Middle frontal gyrus (tissue), 1 donor: ENCODE measurements around the gene CRABP1.
A peak's percentile ranks its signal among the peaks of the same experiment; 100 is the strongest.

Experiments
- DNase-seq: peaks from one replicate; pipeline ENCODE4 v3.0.0-alpha.2; 2015; ENCODE audit warnings: low spot score; ENCODE audit errors: extremely low spot score

CRABP1 gene

DNA sequence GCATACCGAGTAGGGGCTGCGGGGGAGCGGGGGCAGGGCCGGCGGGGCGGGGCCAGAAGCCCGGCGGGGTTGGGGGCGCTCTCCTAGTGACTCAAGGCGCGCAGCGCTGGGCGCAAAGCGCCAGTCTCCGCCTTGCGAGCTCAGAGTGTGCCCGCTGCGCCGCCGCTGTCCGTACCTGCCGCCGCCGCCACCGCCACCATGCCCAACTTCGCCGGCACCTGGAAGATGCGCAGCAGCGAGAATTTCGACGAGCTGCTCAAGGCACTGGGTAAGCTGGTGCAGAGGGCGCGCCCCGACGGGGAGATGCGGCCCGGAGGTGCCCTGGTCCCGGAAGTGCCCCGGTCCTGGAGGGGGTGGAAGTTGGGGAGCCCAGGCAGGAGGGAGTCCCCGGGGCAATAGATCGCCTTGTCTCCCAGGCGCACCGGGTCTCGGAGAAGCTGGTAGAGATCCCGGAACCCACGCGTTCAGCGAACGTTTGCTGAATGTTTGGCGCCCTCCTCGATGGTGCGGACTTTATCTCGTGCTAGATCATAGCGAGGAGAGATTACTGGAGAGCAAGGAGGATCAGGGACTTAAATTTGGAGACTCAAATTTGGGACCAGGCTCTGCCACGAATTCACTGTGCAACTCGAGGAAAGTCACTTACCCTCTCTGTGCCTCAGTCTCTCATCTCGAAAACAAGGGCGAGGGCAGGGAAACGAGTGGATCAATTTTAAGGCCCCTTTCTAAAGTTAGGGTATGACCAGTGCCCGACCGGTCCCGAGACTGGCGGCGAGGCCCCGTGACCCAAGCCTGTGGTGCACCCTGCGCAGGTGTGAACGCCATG, at the start of gene CRABP1:
Gene CRABP1, plus strand, starts transcription at position 123 of the 826 bp plus-strand sequence. Its CDS starts 76 bp downstream, at position 199.
- DNase-seq, result no peak

DNA sequence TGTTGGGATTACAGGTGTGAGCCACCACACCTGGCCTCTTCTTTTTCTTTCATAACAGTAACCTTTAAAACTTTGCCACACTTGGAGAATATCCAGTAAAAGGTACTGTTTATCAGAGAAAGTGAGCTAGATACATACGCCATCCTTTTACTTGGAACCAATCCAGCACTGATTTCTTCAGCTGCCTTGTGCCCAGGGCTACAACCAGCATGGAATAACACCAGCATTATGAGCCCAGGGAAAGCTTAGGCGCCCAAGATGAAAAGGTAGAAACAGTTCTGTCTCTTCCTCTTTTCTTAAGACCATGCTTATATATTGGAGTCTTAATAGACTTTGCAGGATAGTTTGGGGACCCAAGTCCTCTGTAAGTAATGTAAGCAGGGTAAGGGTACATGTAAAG, 49.1 kb upstream of the CRABP1 start:
- no peak for DNase-seq

DNA sequence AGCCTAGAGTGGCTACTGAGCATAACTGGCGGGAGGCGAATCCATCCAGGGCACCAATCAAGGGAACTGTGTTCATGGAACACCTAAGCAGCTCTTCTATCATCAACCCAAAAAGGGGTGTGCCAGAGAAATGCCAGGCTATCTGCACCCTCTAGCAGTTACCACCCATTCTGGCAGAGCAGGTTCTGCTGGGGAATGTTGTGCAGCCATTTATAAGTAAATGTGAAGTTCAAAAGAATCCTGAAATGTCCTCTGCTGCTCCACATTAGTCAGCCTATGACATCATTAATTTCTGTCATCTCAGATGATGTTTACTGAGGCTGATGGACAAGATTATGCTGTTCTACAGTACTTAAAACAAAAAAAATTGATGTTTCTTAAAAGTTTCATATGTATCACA, 48.5 kb upstream of the CRABP1 start:
- DNase-seq, result no peak

DNA sequence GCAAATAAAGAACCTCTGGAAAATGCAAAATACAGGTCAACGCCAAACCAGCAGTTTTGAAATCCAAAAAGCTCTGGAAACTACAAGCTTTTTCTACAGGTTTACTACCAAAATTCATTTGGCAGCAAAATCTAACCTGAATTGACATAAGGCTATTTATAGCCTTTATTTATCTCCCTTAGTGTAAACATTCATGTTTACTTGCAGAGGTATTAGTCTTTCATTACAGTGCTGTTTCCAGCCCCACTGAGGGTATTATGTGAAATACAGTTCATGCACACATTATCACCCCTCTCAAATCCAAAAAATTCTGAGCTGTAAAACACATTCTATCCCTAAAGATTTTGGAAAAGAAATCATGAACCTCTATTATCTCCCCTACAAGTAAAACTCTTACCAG, 47.9 kb upstream of the CRABP1 start:
- DNase-seq, result no peak

DNA sequence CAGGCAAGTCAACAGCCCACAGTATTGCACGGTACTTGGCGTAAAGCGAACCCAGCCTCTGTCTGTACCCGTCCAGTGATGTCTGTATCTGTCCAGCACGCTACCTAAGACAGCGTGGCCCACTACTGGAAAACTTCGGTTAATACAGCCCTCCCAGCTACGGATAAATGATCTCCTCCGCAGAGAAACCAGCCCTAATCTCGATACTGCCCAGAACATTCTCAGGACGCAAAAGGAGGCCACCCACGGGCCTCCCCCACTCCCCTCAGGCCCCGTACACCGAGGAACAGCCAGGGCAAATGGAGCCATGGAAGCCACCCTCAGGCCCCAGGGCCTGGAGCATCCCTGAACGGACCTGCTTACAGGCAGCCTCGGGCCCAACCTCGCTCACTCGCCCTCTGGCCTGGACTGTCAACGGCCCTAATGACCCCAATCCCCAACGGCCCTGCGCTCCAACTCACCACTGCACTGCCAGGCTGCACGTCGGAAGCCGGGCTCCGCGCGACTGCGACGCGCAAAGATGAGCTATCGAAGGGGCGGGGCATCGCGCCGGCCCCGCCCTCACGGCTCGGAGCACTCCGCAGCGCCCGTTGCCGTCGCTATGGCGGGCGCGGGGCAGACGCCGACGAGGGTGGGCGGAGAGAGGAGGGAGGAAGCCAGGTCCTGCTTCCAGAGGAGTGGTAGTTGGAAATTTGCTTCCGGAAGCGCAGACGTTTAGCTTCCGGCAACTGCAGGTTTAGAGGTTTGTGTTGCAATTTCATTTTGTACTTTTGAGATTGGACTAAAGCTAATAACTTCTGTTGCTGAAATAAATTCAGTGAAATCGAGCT, 40.8 kb upstream of the CRABP1 start, which contains the start of gene SKIC8:
Gene SKIC8, minus strand, starts transcription at position 509 of the 830 bp plus-strand sequence. CDS start 3,923 bp downstream, outside the sequence.
- DNase-seq, result peak; percentile 87

DNA sequence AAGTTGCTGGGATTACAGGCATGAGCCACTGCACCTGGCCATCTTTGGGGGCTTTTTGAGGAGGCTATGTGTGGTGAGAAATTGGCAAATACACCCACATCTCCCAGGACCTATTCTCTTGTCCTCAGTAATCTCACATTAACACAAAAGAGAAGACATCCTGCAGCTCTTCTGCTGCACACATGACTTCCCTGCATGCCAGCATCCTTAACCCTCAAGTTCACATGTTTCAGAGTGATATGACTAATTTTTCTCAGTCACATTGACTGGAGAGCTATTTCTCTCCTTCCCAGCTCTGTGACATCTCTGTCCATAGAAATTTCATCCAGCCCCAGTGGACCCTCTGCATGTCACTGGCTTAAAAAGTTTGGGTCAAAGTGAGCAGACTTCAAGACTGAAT, 38.8 kb upstream of the CRABP1 start:
- DNase-seq, result no peak

DNA sequence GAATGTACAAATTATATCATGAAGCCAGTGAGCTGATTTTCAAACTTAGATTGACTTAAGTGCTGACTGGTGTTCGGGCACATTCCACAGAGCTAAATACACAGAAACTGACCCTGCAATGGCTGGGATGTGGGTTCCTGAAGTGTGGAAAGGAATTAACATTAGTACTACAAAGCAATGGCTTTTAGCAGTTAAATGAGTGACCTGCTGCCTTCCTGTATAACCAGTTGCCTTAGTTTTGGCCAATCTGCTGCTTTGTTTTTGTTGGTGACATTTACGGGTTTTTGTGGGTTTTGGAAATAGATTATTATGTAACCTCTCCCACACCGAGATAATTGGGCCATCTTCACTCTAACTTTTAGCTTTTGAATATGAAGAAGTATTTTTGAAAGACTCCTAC, 38.3 kb upstream of the CRABP1 start:
- no peak for DNase-seq

DNA sequence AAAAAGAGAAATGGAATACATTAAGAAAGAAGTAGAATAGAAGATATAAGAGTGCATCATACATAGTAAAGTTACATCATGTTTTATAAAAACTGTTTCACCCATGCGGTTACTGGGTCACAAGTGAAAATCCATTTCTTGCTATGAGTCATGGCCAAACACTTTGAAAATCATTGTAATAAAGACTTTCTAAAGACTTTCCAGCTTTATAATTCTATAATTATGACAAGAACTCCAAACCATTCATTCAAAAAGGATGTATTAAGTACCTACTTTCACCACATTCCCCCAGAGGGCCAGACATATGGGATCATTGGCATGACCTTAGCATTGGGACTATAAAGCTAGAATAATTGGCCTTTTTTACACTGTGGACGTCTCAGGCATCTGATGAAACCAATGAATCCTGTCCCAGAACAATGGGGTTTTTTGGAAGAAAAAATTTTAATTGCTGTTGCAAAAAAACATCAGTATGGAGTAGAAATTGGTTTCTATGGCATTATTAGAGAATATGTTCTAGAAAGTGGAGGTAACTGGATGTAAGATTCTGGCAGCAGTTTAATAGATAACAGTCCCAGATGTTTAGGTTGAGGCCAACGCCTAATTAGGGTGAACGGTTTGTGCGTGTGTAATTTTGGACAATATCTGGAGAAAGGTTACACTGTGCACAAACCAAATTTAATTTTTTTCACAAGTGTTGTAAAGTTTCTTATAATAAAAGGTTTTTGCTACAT, 37.4 kb upstream of the CRABP1 start:
- DNase-seq, result no peak

DNA sequence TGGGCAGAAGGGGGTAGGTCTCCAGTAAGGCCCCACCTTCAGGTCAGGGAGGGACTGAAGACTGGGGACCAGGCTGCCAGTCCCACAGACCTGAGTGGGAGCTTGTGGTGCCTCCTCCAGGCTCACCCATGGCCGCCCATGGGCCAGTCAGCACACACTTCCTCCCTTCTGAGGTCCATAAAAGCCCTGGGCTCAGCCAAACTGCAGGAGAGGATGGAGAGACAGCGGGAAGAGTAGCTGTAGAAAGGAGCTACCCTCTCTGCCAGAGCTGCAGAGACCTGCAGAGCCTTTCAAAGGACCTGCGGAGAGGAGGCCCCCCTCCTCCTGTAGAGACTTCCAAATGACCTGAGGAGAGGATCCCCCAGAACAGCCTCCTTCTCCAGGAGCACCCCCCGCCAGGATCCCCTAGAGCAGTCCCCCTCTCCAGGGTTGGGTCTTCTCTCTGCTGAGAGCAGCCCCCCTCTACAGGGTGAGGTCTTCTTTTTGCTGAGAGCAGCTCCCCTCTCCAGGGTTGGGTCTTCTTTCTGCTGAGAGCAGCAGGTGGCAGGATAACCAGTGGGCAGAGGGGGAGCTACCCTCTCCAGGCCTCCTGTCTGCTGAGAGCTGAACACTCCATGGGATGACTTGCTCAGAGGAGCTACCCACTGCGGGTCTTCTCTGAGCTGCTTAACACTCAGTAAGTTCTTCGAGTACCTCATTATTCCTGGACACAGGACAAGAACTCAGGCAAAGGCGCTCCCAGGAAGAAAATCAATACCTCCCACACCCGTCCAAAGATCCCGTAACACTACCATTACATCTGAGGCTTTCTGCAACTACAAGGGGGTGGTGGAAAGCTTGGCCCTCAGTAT, 35.7 kb upstream of the CRABP1 start:
- no peak for DNase-seq

DNA sequence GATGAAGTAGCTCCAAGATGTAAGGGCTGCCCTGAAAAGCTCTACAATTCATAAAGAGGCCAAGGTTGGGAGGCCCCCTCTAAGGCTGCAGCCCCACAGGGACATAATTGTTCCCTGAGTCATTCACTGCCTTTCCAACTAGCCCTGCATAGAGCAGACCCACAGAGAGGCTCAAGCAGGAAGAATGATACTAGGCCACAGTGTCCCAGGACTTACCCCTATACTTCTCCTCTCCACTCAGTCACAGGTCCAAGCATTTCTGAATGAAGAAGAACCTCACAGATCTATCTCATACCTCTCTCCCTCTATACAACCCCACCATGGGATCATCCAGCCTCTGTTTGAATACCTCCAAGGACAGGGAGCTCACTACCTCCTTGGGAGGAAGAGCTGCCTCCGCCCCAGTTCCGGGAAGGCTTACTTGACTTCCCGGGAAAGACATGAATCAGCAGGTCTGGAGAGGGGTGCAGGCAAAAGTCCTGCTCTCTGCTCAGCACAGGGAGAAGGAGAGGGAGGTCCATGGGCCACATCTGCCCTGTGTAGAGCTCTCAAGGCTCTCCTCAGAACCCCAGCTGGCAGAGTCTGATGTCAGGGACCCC, 33.9 kb upstream of the CRABP1 start:
- DNase-seq, result no peak

DNA sequence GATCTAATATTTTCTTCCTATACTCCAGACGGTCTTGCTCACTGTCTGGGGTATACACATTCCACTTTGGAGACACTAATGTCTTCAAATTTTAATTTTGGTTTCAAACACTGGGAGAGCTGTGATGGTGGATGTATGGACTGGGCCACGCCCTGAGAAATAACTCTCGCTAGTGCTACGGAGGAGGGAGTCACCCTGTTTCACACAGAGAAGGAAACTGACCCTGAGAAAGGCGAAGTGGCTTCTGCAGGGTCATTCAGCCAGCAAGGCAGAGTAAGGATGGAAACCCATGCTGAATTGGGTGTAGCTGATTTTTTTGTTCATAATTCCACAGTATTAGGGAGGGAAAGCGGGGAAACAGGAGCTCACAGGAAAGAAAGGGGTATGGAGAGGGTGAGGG, 32.2 kb upstream of the CRABP1 start:
- no peak for DNase-seq

DNA sequence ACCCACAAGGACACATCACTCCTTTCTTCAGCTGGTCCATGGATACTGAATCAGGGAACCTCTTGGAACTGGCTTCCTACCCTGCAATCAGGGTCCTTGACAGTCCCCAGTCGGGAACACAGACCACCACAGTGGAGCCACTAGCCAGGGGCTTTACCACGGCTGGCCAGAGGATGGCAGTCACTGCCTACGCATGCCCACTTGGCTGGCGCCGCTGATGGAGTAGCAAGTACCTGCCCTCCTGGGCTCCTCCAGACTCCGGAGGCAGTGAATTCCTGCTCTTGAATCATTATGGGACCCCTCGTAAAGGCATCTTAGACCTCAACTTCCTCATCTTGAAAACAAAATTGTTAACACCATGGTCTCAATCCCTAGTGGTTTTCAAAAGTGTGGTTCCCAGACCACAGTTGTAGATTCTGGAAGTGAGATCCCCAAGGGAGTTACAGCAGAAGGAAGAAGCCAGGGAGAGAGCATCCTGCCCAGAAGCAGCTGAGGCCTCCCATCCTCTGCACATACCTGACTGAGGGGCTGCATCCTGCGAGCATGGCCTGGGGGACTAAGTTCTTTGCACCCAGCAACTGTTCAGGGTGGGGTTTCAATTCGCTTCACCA, 31.6 kb upstream of the CRABP1 start:
- peak; percentile 22 for DNase-seq

DNA sequence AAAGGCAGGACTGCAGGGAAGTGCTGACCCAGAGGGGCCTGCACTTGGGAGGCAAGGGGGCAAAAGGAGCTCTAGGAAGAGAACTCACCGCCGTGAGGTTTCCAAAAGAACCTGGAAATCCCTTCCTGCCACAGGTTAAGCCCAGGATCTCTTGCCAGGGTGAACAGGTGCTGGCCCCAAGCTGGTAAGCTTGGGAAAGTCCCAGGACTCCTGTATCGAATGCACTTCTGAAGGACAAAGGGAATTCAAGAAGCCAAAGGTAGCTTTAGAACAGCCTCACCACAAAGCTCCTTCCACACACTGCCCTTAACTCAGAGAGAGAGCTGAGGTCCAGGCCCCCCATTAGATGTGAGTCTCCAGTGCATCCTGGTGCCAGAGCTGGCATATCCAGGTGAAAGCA, 28.9 kb upstream of the CRABP1 start:
- DNase-seq, result no peak

DNA sequence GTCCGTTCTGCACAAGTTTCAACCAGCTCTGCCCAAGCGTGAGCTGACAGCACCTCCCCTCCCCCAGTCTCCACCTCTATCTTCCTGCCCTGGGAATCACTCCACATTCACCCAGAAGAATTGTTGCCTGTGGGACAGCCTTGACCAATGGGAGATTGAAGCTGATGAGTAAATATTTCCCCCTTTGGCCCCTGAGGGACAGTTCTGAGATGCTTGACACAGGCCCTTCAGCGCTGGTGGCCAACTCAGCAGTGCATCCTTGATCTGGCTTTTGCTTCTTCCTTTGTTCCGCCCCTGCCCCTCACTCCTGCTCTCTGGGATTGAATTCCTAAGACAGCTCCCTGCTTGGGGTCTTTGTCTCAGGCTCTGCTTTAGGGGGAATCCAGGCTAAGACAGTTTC, 27.6 kb upstream of the CRABP1 start:
- DNase-seq, result no peak

DNA sequence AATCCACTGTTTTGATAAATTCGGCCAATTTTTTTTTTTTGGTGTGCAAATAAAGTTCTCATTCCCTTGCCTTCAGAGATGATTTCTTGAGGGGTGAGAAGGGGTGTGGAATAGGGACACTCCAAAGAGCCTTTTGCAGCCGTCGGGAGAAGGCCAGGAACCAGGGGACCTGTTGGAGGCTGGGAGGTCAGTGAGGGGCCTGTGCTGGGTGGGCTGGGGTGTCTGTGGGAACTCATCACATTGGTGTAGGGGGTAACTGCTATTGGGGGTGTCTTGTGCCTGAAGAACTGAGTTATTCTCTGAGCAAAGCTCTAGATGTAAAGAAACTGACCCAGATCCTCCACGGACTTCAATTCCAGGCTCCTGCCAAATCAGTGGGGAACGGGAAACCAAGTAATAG, 27.2 kb upstream of the CRABP1 start:
- no peak for DNase-seq

DNA sequence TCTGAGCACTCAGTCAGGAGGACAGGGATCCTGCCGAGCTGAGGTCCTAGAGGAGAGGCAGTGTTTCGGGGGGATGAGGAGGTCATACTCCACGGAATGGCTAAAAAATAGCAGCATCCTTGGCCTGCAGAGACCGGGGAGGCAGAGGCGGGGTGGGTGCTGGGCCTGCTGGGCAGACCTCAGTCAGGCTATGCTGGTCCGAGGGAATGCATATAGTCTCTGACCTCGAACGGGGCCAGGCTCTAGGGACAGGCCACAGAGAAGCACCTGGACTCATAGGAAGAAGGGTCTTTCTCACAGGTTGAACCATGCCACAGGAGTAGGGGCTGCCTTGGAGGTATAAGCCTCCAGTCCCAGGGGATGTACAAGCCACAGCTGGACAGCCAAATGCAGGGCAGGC, 26.8 kb upstream of the CRABP1 start:
- no peak for DNase-seq

DNA sequence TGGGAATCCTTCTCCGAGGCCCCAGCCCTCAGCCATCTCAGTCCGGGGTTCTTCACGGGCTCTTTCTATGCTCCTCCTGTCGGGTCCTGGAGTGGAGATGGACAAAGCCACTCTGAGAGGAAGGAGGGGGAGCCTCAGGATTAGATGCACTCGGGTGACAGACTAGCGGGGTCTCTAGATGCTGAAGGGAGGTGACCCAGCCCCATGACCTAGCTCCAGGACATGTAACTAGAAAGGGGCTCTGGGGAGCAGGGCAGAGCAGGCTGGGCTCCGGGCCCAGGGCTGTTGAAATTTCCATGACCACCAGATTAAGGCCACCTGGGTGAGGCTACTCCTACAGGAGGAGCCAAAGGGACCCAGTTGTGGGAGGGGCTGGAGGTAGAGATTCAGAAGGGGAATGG, 26.0 kb upstream of the CRABP1 start:
- no peak for DNase-seq

DNA sequence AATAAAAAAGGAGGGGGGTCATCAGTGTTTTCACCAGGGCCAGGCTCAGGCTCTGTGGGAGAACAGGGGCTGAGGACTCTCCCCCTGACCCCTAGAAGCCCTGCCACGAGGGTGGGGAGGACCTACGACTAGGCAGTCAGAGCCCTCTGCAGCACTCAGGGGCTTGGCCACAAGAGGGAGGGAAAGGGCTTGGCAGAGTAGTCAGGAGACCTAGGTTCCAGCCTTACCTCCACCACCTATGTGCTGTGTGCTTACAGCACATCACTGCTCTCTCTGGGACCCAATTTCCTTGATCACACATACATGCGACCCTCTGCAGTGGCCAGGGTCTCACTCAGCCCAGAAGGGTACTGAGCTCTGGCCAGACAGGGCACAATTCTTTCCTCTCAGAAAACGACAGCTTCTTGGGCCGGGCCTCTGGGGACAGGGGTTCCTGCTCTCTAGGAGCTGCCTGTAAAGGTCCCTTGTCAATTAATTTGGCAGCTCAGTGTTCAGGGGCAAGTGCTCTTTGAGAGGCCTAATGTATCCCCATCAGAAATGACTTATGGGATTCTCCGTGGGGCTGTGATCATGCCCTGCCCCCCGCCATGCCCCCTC, 24.4 kb upstream of the CRABP1 start:
- DNase-seq, result no peak

DNA sequence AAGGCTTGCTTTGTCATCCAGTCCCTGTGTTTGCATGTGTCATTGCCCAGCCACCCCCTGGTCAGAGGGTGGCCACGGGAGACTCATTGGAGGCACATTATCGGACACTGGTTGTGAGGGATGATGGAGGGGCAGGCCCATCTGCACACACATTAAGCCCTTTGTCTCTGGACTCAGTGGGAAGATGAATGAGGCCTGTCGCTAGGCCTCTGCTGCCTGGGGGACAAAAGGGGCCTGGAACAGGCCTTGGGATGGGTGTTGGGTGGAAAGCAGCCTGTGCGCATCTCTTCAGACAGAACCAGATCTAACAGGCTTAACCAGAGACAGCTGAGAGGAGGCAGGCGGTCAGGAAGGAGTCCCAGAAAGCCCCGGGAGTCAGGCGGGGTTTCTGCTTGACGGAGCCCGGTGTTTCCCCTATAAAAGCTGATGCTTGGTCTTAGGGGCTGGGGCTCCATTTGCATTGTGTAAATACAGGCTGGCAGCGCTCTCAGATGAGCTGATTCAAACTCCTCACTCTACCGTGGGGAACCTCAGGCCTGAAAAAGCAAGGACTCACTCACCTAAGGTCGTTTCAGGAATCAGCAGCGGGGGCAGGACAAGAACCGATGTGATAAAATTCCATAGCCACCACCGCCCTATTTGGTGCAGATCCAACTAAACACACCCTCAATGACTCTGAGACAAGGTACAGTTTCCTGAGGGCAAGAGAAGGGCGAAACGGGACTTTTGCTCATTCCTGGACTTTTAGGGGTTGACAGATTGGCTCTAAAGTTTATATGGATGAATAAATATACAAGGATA, 23.7 kb upstream of the CRABP1 start:
- DNase-seq, result peak; percentile 13
